ENCODE results near the gene MLLT10.
"Not testable (repeated sequence)": the region's sequence is repeated elsewhere in the genome, so short reads cannot be mapped to it uniquely, and the experiment has no call there.

MLLT10 gene

GRCh38 chr10:21588159-21588558, 54.1 kb downstream of the MLLT10 start:
- not testable (repeated sequence) for DNase-seq

GRCh38 chr10:21593986-21594385, 60.0 kb downstream of the MLLT10 start:
- DNase-seq = no peak

GRCh38 chr10:21599582-21599981, 65.5 kb downstream of the MLLT10 start:
- DNase-seq = no peak

GRCh38 chr10:21600804-21601433, 66.9 kb downstream of the MLLT10 start:
- DNase-seq = no peak

GRCh38 chr10:21602313-21602712, 68.3 kb downstream of the MLLT10 start:
- DNase-seq = no peak

- no peak for DNase-seq
Measured at GRCh38 chr10:21603721-21604120, 69.7 kb downstream of the MLLT10 start.

GRCh38 chr10:21604651-21605050, 70.6 kb downstream of the MLLT10 start:
- no peak for DNase-seq

GRCh38 chr10:21607907-21608306, 73.9 kb downstream of the MLLT10 start:
- no peak for DNase-seq

- no peak for DNase-seq
Measured at GRCh38 chr10:21614000-21614399, 80.0 kb downstream of the MLLT10 start.

- no peak for DNase-seq
Measured at GRCh38 chr10:21617267-21617666, 83.2 kb downstream of the MLLT10 start.

GRCh38 chr10:21623291-21623690, 89.3 kb downstream of the MLLT10 start:
- DNase-seq = no peak

- DNase-seq = not testable (repeated sequence)
Measured at GRCh38 chr10:21624421-21624820, 90.4 kb downstream of the MLLT10 start.

GRCh38 chr10:21624951-21625350, 90.9 kb downstream of the MLLT10 start:
- no peak for DNase-seq

- DNase-seq = no peak
Measured at GRCh38 chr10:21625623-21626229, 91.7 kb downstream of the MLLT10 start.

- no peak for DNase-seq
Measured at GRCh38 chr10:21626457-21627161, 92.6 kb downstream of the MLLT10 start.

GRCh38 chr10:21627331-21627730, 93.3 kb downstream of the MLLT10 start:
- DNase-seq = no peak

- DNase-seq = no peak
Measured at GRCh38 chr10:21628023-21628422, 94.0 kb downstream of the MLLT10 start.

- DNase-seq = not testable (repeated sequence)
Measured at GRCh38 chr10:21628645-21629044, 94.6 kb downstream of the MLLT10 start.

- peak; percentile 3 for DNase-seq
Measured at GRCh38 chr10:21634599-21635365, 100.8 kb downstream of the MLLT10 start.

- DNase-seq = peak; percentile 4
Measured at GRCh38 chr10:21637795-21638194, 103.8 kb downstream of the MLLT10 start.

GRCh38 chr10:21638681-21639080, 104.6 kb downstream of the MLLT10 start:
- DNase-seq = peak; percentile 38

- no peak for DNase-seq
Measured at GRCh38 chr10:21648040-21648439, 114.0 kb downstream of the MLLT10 start.

- DNase-seq = no peak
Measured at GRCh38 chr10:21649454-21649872, 115.4 kb downstream of the MLLT10 start.

Data from NCI-H2029 treated with DMSO at 0.1 percent for 48 hours (cell line).